Measurements from ENCODE around the gene TH. TPM values are rescaled to one million over a fixed set of nuclear protein-coding genes. Genes with fewer than 3 reads are reported as not detected.
A peak's percentile ranks its signal among the peaks of the same experiment; 100 is the strongest.

TH gene
- total RNA-seq, 1 donor from 2014 or later, result not detected

GRCh38 chr11:2205981-2206690 lies 34.5 kb upstream of the TH start:
- no peaks in the 10 kb centered on the region for H3K4me1 ChIP-seq
- H3K27ac ChIP-seq, result no peak overlapping the region
- no peak for ATAC-seq
- intact Hi-C loops (cut with DNase I), result no loop called here
- no peaks in the 10 kb centered on the region for H3K36me3 ChIP-seq
- no peak for DNase-seq
- no peaks in the 10 kb centered on the region for H3K9me3 ChIP-seq
- H3K4me3 ChIP-seq, result no peak overlapping the region
- H3K27me3 ChIP-seq, result no peaks in the 10 kb centered on the region
- TF ChIP-seq, protein P1, sequence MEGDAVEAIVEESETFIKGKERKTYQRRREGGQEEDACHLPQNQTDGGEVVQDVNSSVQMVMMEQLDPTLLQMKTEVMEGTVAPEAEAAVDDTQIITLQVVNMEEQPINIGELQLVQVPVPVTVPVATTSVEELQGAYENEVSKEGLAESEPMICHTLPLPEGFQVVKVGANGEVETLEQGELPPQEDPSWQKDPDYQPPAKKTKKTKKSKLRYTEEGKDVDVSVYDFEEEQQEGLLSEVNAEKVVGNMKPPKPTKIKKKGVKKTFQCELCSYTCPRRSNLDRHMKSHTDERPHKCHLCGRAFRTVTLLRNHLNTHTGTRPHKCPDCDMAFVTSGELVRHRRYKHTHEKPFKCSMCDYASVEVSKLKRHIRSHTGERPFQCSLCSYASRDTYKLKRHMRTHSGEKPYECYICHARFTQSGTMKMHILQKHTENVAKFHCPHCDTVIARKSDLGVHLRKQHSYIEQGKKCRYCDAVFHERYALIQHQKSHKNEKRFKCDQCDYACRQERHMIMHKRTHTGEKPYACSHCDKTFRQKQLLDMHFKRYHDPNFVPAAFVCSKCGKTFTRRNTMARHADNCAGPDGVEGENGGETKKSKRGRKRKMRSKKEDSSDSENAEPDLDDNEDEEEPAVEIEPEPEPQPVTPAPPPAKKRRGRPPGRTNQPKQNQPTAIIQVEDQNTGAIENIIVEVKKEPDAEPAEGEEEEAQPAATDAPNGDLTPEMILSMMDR (IDR thresholded peaks at IDR 0.05), result no peak

DNA sequence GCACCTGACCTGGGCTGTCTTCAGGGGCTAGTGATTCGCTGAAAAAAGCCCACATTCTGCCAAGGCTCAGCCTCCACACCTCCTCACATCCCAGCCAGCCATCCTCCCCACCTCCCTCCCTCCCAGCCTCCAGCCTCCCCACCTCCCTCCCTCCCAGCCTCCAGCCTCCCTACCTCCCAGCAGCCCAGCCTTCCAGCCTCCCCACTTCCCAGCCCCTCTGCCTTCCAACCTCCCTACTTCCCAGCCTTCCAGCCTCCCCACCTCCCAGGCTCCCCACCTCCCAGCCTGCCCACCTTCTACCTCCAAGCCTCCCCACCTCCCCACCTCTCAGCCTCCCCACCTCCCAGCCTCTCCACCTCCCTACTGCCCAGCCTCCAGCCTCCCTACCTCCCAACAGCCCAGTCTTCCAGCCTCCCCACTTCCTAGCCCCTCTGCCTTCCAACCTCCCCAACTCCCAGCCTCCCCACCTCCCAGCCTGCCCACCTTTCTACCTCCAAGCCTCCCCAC lies 33.7 kb upstream of the TH start:
- Histone ChIP-seq H3K9me3 (no peaks in the 10 kb centered on the region), H3K27ac (no peak overlapping the region), H3K4me1 (no peaks in the 10 kb centered on the region), H3K36me3 (no peaks in the 10 kb centered on the region), H3K27me3 (no peaks in the 10 kb centered on the region), H3K4me3 (no peak overlapping the region)
- DNase-seq, result no peak
- ATAC-seq, result no peak
- TF ChIP-seq, protein P1 (IDR thresholded peaks at IDR 0.05), result no peak
- intact Hi-C loops (cut with DNase I), result no loop called here

GRCh38 chr11:2204361-2205213 lies 33.0 kb upstream of the TH start:
- TF ChIP-seq, protein P1 (IDR thresholded peaks at IDR 0.05), result no peak
- intact Hi-C loops (cut with DNase I), result no loop called here
- Histone ChIP-seq H3K36me3 (no peaks in the 10 kb centered on the region), H3K27ac (no peak overlapping the region), H3K9me3 (no peaks in the 10 kb centered on the region), H3K4me3 (no peak overlapping the region), H3K27me3 (no peaks in the 10 kb centered on the region), H3K4me1 (no peaks in the 10 kb centered on the region)
- ATAC-seq (no peak), DNase-seq (peak; percentile 50)

DNA sequence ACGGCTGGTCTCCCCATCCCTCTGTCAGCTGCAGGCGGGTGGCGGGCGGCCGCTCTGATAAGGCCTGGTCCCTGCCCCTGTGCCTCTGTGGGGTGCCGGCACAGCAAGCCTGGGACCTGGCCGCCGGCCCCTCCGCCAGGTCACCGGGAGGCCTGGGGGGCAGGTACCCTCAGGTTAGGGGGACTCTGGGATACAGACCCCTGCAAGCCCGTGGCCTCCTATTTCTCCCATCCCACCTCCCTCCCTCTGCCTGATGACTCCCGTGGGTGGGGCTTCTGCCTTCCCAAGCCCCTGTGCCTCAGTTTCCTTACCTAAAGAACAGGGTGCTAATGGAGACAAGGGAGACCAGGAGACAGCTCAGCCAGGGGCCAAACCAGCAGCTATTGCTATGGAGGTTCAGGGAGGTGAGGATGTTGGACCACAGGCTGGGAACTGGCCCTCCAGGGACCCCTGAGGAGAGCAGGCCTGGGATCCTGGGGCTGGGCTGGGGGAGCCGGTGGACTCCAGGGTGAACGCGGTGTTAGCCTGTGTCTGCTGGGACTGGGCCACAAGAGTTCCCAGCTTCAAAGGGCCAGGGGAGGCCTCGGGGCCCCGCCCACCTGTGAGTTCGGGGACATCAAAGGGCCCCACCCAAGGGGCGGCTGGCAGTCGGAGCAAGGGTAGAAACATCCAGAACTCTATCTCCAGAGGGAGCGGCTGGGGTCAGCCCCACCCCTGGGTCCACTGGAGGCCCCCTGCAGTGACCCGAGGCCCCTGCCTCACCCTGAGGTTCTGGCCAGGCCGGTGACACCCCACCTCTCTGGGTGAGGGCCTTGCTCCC lies 32.0 kb upstream of the TH start:
- intact Hi-C loops (cut with DNase I), result no loop called here
- no peak overlapping the region for H3K4me3 ChIP-seq
- ATAC-seq (no peak), DNase-seq (peak; percentile 60)
- TF ChIP-seq, protein P1 (IDR thresholded peaks at IDR 0.05), result no peak
- no peak overlapping the region for H3K27ac ChIP-seq
- no peaks in the 10 kb centered on the region for H3K27me3 ChIP-seq
- no peaks in the 10 kb centered on the region for H3K4me1 ChIP-seq
- H3K36me3 ChIP-seq, result no peaks in the 10 kb centered on the region
- no peaks in the 10 kb centered on the region for H3K9me3 ChIP-seq

DNA sequence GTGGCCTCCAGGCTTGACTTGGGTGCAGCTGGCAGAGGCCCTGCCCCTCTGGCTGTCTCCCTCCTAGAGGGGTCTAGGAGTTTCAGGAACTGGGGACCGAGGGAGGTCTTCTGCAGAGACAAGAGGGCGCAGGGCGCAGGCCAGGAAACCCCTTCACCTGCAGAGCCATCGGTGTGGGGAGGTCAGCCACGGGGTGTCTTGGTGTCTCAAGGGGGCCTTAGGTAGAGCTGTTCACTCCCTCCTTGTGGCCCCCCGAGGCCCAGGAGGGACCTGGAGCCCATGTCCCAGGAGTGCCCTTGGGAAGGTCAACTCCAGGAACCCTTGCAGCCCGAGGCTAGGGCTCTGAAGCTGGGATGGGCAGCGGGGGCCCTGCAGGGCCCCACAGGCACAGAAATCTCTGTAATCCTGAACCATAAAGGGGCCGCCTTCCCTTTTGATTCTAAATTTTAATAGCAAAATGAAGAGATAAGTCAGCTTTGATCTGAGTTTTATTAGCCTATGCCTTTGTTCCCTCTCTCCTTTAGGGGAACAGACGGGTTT lies 31.4 kb upstream of the TH start:
- intact Hi-C loops (cut with DNase I), result no loop called here
- ATAC-seq (no peak), DNase-seq (peak; percentile 53)
- H3K27me3 ChIP-seq, result no peaks in the 10 kb centered on the region
- H3K27ac ChIP-seq, result no peak overlapping the region
- H3K9me3 ChIP-seq, result no peaks in the 10 kb centered on the region
- H3K4me3 ChIP-seq, result no peak overlapping the region
- no peaks in the 10 kb centered on the region for H3K4me1 ChIP-seq
- H3K36me3 ChIP-seq, result no peaks in the 10 kb centered on the region
- TF ChIP-seq, protein P1 (IDR thresholded peaks at IDR 0.05), result no peak

All from upper lobe of right lung (tissue), 1 donor.